H4 (cell line): ENCODE measurements around the gene SDHAF3. TPM values are rescaled to one million over a fixed set of nuclear protein-coding genes. Genes with fewer than 3 reads are reported as not detected.
A peak's percentile ranks its signal among the peaks of the same experiment; 100 is the strongest.
"Not testable (repeated sequence)": the region's sequence is repeated elsewhere in the genome, so short reads cannot be mapped to it uniquely, and the experiment has no call there.

Source experiments
- DNase-seq: peaks from one replicate; pipeline ENCODE4 v3.0.0-alpha.2; 2015; ENCODE audit warnings: low spot score
- total RNA-seq: library from RNA; depleted of rRNA; stranded (reverse); fragments of >200 nt; shearing (Covaris generic); gene quantifications from 2 replicates; pipeline ENCODE4 v1.2.3, GENCODE V29; 2014

Gene SDHAF3
- total RNA-seq, 1 experiment from 2014 or later, result 62.1 TPM

DNA sequence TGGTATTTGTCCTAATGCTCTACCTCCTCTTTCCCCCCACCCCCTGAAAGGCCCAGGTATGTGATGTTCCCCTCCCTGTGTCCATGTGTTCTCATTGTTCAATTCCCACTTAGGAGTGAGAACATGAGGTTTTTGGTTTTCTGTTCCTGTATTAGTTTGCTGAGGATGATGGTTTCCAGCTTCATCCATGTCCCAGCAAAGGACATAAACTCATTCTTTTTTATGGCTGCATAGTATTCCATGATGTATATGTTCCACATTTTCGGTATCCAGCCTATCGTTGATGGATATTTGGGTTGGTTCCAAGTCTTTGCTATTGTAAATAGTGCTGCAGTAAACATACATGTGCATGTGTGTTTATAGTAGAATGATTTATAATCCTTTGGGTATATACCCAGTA, 5.6 kb downstream of the SDHAF3 start:
- not testable (repeated sequence) for DNase-seq

DNA sequence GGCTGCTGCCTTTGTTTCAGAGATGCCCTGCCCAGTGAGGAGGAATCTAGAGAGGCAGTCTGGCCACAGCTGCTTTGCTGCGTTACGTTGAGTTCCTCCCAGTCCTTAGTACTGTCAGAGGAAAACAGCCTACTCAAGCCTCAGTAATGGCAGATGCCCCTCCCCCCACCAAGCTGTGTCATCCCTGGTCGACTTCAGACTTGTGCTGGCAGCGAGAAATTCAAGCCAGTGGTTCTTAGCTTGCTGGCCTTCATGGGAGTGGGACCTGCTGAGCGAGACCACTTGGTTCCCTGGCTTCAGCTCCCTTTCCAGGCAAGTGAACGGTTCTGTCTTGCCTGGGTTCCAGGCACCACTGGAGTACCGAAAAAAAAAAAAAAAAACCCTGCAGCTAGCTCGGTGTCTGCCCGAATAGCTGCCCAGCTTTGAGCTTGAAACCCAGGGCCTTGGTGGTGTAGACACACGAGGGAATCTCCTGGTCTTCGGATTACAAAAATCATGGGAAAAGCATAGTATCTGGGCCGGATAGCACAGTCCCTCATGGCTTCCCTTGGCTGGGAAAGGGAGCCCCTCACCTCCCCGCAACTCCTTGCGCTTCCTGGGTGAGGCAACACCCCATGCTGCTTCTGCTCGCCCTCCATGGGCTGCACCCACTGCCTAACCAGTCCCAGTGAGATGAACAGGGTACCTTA, 9.1 kb downstream of the SDHAF3 start:
- DNase-seq, result no peak

DNA sequence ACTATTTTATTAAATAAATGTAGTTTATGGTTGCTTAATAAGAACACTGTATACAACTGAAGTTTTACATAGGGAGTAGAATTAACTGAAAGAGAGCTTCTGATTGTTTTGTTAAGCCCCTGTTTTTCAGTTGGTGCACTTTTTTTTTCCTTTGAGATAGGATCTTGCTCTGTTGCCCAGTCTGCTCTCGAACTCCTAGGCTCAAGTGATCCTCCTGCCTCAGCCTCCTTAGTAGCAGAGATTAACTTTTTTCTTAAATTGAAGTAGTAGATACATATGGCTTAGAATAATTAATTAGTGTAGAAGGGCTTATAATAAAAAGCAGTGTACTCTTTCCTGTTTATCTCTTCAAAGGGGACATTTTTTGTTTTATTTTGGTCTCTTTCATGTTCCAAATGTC, 11.2 kb downstream of the SDHAF3 start:
- DNase-seq, result no peak

DNA sequence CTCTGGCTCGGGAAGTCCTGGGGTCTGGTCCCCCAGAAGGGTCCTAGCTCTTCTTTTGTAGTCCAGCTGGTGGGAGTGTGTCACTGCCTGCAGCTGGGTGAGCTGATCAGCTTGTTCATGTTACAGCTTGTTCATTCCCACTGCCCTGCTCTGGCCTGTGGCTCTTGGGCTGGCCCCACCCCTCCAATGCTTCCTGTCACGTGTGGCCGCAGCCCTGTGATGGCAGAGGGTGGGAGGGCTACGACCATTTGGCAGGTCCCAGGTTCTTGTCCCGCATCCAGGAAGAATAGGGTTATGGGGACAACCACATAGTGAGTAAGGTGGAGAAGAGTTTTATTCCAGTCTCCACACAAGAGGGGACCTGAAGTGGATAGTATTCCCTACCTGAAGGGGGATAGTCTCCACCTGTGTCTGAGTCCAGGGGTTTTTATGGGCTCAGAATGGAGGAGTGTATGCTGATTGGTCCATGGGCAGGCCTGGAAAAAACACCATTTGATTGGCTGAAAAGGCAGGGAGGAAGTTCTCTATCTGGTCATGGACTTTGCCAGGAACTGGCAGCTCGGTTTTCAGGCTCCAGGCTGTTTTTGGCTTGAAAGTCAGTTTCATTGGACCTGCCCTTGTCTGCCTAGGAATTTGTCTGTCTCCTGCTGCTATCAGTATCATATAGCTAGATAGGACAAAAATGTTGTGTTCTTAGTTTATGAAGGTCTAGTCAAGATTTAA, 13.1 kb downstream of the SDHAF3 start:
- DNase-seq, result no peak

DNA sequence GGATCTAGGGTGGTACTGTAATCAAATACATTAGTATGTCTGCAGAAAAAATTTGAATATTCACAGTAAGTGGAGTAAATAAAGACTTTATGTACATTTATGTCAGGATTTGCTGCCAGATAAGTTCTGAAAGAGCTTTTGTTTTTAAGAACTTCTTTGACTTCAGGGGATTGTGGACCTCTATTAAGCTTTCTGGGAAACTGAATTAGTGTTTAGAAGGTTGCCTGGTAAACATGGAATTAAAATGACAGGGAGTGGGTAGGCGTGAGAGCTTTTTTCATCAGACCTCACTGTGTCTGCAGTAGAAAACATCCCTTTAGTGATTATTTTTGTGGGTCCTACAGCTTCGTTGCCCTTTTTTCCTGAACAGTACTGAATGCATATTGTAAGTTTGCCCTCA, 15.7 kb downstream of the SDHAF3 start:
- no peak for DNase-seq

DNA sequence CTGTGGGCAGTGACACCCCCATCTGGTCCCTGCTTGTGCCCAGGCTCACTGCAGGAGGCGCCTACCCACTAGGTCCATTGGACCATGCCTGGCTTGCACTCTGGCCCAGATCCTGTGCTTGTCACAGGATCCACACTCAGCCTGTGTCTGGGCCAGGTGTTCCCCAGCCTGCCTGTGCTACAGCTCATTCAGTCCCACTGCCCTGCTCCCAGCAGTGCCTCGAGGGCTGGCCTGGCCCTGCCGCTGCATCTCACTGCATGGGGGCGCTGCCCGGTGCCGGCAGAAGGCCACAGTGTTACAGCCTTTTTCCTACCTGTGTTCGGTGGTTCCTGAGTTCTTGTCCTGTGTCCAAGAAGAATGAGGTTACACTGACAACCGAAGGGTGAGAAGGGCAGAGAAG, 21.3 kb downstream of the SDHAF3 start:
- DNase-seq, result no peak

DNA sequence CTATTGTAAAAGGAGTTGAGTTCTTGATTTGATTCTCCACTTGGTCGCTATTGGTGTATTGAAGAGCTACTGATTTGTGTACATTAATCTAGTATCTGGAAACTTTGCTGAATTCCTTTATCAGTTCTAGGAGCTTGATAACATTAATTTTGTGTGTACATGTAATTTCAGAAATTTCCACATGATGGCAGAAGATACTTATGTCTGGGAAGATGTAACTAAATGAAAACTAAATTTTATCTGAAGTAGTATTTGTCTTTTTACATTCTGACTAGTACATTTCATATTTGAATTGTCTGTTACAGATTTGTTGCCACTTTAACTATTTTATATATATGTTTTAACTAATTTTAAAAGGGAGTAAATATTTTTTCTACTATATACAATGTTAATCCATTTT, 27.6 kb downstream of the SDHAF3 start:
- DNase-seq, result peak; percentile 48

DNA sequence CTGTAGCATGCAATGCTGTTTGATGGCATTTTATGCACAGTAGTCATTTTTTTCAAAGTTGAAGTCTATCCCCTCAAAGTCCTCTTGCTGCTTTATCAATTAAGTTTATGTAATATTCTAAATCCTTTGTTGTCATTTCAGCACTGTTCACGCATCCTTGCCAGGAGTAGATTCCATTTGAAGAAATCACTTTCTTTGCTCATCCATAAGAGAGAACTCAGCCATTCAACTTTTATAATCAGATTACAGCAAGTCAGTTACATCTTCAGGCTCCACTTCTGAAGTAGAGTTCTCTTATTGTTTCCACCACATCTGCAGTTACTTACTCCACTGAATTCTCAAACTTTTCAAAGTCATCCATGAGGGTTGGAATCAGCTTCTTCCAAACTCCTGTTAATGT, 32.3 kb downstream of the SDHAF3 start:
- DNase-seq, result no peak

DNA sequence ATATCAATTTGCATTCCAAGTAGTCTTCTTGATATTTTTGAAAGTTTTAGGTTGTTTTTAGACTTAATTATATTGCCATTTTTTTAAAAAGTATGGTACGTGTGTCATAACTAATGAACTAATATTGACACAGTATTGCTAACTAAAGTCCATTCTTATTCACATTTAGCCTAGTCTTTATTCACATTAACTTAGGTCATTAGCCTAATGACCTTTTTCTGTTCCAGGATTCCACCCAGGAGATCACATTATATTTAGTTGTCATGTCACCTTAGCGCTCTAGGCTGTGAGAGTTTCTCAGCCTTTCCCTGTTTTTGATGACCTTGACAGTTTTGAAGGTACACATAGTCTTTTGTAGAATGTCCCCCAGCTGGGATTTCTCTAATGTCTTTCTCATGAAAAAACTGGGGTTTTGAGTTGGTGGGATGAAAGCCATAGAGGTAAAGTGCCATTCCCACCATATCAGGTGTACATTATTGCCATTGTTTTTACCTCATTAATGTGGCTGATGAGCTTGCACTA, 38.5 kb downstream of the SDHAF3 start:
- DNase-seq, result no peak

DNA sequence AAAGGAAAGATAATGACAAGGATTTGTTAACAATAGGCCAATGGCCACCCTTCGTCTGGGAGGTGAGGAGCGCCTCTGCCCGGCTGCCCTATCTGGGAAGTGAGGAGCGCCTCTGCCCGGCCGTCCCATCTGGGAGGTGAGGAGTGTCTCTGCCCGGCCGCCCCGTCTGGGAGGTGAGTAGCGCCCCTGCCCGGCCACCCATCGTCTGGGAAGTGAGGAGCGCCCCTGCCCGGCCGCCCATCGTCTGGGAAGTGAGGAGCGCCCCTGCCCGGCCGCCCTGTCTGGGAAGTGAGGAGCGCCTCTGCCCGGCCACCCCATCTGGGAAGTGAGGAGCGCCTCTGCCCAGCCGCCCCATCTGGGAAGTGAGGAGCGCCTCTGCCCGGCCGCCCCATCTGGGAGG, 42.5 kb downstream of the SDHAF3 start:
- not testable (repeated sequence) for DNase-seq

DNA sequence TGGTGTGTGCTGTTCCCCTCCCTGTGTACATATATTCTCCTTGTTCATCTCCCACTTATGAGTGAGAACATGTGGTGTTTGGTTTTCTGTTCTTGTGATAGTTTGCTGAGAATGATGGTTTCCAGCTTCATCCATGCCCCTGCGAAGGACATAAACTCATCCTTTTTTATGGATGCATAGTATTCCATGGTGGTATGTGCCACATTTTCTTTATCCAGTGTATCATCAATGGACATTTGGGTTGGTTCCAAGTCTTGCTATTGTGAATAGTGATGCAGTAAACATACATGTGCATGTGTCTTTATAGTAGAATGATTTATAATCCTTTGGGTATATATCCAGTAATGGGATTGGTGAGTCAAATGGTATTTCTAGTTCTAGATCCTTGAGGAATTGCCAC, 44.1 kb downstream of the SDHAF3 start:
- not testable (repeated sequence) for DNase-seq

DNA sequence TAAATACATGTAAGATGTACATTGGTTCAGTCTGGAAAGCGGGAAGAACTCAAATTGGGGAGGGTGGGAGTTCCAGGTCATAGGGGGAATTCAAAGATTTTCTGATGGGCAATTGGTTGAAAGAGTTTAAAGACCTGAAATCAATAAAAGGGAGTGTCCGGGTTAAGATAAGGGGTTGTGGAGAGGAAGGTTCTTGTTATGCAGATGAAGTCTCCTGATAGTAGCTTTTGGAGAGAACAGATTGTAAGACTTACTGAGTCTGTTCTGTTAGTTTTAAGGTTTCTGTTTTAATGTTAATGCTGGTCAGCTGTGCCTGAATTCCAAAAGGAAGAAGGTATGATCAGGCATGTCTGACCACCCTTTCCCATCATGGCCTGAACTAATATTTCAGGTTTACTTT, 48.8 kb downstream of the SDHAF3 start:
- no peak for DNase-seq

DNA sequence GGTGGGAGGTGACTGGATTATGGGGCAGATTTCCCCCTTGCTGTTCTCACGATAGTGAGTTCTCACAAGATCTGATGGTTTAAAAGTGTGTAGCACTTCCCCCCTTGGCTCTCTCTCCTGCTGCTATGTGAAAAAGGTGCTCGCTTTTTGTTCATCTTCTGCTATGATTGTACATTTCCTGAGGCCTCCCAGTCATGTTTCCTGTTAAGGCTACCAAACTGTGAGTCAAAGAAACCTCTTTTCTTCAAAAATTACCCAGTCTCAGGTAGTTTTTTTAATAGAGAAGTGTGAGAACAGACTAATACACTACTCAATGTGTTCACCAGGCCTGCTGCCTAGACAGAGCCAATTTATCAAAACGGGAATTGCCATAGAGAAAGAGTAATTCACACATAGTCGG, 49.7 kb downstream of the SDHAF3 start:
- DNase-seq, result no peak

DNA sequence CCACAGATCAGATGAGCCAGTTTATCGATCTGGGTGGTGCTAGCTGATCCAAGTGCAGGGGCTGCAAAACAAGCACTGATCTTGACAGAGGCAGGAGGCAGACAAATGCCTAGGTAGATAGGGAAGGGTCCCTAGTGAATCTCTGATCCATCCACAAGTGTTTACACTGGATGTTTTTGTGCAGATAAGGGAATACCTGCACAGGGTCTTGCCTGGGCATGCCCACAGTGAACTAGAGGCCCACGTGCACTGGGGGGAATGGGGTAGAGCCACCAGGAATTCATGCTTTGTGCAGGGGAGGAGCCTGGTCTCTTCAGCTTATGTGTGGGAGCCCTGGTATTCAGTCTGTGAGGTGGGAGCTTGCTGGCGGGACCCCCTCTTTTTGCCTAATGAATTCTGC, 50.3 kb downstream of the SDHAF3 start:
- no peak for DNase-seq

DNA sequence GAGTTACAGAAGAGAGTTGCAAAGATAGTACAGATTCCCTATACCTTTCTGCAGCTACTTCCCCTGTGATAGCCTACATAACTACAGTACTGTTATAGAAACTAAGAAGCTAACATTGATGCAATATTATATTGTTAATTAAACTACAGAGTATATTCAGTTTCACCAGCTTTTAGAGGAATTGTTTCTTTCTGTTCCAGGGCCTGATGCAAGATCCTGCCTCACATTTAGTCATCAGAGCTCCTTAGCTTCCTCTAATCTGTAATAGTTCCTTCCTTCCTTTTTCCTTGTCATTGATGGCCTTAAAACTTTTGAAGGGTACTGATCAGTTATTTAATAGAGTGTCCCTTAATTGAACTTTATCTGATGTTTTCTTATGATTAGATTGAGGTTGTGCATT, 56.8 kb downstream of the SDHAF3 start:
- DNase-seq, result no peak

DNA sequence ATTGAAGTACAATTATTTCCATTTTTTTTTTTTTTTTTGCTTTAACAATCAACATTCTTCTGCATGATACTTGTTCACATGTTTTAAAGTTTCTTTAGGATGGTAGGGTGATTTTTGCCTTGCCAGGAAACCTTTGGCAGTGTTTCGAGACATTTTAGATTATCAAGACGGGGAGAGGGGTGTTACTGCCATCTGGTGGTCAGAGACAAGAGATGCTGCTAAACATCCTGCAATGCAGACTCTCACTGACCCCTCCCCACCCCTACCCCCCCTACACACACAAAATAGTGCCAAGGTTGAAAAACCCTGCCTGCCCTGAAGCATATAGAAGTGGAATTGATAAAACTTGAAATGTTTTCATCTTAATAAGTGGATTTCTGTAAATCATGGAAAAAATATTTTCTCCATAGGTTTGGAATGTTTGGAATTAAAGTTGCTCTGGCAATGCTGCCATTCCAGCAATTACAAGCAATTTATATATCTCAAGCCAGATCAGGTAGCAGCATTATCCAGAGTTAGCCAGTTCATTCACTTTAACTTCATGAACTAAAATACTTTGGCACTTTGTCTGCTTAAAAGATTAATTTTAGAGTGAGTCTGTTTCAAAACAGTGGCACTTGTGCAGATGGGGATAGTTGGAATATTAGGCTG, 62.1 kb downstream of the SDHAF3 start:
- DNase-seq, result peak; percentile 74

DNA sequence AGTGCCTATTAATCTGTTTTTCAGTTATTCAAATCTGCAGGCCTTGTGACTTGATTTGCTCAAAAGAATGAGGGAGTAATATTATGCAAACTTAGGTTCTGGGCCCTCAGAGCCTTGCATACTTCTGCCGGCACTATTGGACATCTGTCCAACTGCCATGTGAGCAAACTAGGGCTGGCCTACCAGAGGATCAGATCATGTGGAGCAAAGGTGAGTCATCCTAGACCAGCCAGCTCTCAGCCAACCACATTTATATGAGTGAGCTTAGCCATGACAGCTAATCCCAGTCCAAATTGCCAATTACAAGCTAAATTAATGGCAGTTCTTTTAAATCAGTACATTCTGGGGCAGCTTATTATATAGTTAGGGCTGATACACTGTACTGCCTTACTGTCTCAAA, 69.6 kb downstream of the SDHAF3 start:
- peak; percentile 67 for DNase-seq

DNA sequence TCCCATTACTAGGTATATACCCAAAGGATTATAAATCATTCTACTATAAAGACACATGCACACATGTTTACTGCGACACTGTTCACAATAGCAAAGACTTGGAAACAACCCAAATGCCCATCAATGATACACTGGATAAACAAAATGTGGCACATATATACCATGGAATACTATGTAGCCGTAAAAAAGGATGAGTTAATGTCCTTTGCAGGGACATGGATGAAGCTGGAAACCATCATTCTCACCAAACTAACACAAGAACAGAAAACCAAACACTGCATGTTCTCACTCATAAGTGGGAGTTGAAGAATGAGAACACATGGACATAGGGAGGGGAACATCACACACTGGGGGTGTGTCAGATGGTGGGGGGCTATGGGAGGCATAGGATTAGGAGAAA, 78.7 kb downstream of the SDHAF3 start:
- DNase-seq, result not testable (repeated sequence)

DNA sequence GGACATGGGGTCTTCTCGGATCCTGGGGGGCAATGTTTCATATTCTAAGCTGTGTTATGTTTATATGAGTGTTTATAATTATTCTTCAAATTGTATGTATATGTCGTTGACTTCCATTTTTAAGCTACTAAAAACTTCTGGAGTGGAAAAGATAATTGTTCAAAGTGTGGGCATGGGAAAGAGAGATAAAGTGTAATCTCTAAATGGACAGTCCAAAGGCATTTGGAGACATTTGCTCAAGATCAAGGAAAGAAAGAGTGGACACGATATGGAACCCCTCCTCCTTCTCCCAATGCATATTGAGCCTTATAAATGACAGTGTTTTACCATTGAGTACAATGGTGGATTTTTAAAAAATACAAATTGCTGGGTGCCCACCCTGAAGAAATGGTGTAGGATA, 81.1 kb downstream of the SDHAF3 start:
- DNase-seq, result no peak

DNA sequence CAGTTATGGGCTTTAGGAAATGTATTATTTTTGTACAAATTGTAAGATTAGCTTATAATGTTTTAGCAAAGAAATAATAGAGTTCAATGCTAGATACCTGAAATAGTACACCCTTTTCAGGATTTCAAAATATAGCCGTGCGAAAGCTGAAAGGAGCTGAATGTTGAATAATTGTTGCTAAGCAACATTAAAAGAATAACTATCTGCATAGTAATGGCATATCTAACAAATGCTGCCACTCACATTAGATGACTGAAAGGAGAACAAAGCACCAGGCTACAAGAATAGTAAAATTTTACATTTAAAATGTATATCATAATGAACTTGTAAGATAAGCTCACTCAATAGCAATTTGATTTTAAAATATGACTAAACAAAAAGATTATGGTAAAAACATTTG, 82.5 kb downstream of the SDHAF3 start:
- DNase-seq, result no peak

DNA sequence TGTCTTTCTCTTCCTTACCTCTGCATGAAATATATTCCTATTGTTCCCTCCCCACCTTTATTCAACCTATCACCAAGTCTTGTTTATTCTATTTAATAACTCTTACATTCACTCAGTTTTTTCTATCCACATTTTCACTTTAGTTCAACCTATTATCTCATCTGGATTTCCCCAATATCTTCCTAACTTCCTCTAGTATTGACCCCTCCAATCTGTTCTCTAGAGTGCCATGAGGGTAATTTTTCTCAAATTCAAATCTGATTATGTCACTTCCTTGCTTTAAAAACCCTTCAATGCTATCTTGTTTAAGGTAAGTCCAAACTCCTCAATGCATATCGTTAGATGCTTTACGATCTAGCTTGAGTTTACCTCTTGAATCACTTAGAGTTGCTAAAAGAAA, 86.5 kb downstream of the SDHAF3 start:
- DNase-seq, result no peak

DNA sequence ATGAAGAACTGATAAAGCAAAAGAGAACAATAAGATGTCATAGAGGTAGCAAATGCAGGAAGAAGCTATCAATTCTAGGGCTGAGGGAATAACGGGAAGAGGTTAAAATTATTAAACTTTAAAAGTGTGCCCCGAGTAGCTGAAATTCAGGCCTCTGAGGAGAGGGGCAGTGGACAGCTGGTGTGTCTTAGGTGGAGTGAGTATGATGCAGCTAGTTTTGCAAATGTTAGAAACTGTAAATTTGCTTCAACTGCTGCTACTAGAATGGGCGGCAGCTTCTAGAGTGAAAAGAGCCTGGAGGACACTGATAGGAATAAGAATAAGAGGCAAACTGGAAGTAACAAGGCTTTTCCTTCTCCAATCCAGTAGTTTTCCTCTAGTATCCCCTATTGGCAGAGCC, 87.3 kb downstream of the SDHAF3 start:
- no peak for DNase-seq

DNA sequence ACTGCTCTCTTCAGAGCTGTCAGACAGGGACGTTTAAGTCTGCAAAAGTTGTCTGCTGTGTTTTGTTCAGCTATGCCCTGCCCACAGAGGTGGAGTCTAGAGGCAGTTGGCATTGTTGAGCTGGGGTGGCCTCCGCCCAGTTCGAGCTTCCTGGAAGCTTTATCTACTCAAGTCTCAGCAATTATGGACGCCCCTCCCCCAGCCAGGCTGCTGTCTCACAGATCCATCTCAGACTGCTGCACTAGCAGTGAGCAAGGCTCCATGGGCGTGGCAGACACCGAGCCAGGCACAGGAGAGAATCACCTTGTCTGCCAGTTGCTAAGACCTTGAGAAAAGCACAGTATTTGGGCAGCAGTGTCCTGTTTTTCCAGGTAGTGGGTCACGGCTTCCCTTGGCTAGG, 98.1 kb downstream of the SDHAF3 start:
- DNase-seq, result no peak
